Keratinocyte (primary cell): ENCODE measurements around the gene ADGRV1.

ENCODE experiments used
- EZH2 ChIP-seq: IDR thresholded peaks from one replicate; pipeline ENCODE4 v1.6.1; 2012; ENCODE audit warnings: inconsistent platforms, mild to moderate bottlenecking, low read length, moderate library complexity
- TF ChIP-seq, protein P1 (sequence below), 3 experiments: IDR thresholded peaks in 1 of 3; conservative IDR thresholded peaks in 1 of 3; optimal IDR thresholded peaks in 1 of 3; 2 replicates in 2 of 3; 3 replicates in 1 of 3; pipeline versions ENCODE3 to v1.5.1; 2011; ENCODE audit warnings: low read length in 3 of 3, mild to moderate bottlenecking in 3 of 3, moderate library complexity in 2 of 3, control low read depth in 1 of 3, inconsistent platforms in 1 of 3; ENCODE audit not compliant: insufficient read depth in 2 of 3; ENCODE audit errors: extremely low read depth in 1 of 3

DNA sequence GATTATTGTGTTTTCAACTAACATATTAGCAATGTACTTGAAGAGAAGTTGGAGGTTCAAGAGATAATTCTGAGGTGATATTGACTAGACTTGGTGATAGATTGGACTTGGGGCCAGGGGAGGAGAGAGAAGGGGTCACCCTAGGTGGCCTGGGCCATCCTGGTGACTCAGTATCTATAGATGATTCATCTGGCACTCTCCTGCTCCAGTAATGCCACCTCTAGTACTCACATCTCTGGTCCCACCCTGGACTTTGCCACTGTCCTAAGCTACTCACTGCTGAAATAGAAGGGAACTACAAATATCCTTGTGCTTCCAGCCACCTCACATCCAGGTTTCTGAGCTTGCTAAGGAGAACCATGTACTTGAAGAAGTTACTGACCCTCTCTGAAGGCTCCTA, 574.6 kb downstream of the ADGRV1 start:
- no peak for TF ChIP-seq EZH2
- TF ChIP-seq, protein P1, sequence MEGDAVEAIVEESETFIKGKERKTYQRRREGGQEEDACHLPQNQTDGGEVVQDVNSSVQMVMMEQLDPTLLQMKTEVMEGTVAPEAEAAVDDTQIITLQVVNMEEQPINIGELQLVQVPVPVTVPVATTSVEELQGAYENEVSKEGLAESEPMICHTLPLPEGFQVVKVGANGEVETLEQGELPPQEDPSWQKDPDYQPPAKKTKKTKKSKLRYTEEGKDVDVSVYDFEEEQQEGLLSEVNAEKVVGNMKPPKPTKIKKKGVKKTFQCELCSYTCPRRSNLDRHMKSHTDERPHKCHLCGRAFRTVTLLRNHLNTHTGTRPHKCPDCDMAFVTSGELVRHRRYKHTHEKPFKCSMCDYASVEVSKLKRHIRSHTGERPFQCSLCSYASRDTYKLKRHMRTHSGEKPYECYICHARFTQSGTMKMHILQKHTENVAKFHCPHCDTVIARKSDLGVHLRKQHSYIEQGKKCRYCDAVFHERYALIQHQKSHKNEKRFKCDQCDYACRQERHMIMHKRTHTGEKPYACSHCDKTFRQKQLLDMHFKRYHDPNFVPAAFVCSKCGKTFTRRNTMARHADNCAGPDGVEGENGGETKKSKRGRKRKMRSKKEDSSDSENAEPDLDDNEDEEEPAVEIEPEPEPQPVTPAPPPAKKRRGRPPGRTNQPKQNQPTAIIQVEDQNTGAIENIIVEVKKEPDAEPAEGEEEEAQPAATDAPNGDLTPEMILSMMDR (optimal IDR thresholded peaks at IDR 0.05 in 1 of 3, IDR thresholded peaks at IDR 0.05 in 1 of 3, conservative IDR thresholded peaks at IDR 0.05 in 1 of 3; ENCODE audit: extremely low read depth in 1 of 3, insufficient read depth in 2 of 3, low read length in 3 of 3), result no peak
